Astrocyte (in vitro differentiated cells and primary cell): ENCODE results near the gene IQSEC3.

Experiments
- CTCF ChIP-seq: IDR thresholded peaks from 2 replicates; pipeline ENCODE4 v1.5.1; 2011; ENCODE audit warnings: low read depth, mild to moderate bottlenecking, inconsistent platforms, low read length, moderate library complexity; ENCODE audit not compliant: insufficient read depth
- EZH2 ChIP-seq: IDR thresholded peaks from 2 replicates; pipeline ENCODE4 v1.6.1; 2012; ENCODE audit warnings: mild to moderate bottlenecking, low read length, inconsistent platforms; ENCODE audit not compliant: insufficient read depth

- TF ChIP-seq EZH2 (no peak), CTCF (no peak)
Measured at GRCh38 chr12:21301-22189, 45.0 kb upstream of the IQSEC3 start.
